ENCODE measurements around the gene PRDM16. TPM values are rescaled to one million over a fixed set of nuclear protein-coding genes. Genes with fewer than 3 reads are reported as not detected.

The PRDM16 gene
- total RNA-seq, 1 experiment from 2014 or later, result 0.09 TPM

GRCh38 chr1:3198371-3199271 lies 129.6 kb downstream of the PRDM16 start:
- TF ChIP-seq CTCF (IDR thresholded peaks at IDR 0.05; ENCODE audit: unreplicated experiment), result no peak
- peaks cover 44% of the 10 kb centered on the region for H3K27me3 Mint-ChIP-seq (ENCODE audit: unreplicated experiment)
- H3K4me3 Mint-ChIP-seq (ENCODE audit: low read depth, unreplicated experiment), result no peak overlapping the region
- BruUV-seq (replicated peaks), result no TSS peak
- no peaks in the 10 kb centered on the region for H3K4me1 Mint-ChIP-seq (ENCODE audit: low read depth, unreplicated experiment)
- DNase-seq, result no peak
- CTCF ChIA-PET, result no interaction called here
- no peaks in the 10 kb centered on the region for H3K36me3 Mint-ChIP-seq (ENCODE audit: insufficient read depth, unreplicated experiment)
- H3K9me3 Mint-ChIP-seq (ENCODE audit: low read depth, unreplicated experiment), result no peaks in the 10 kb centered on the region
- no peak overlapping the region for H3K27ac Mint-ChIP-seq (ENCODE audit: unreplicated experiment)
- intact Hi-C loops (cut with micrococcal nuclease; ENCODE audit: unreplicated experiment), result no loop called here

GRCh38 chr1:3204725-3205124 lies 135.7 kb downstream of the PRDM16 start:
- BruUV-seq (replicated peaks), result no TSS peak
- Mint-ChIP-seq H3K4me1 (ENCODE audit: low read depth, unreplicated experiment) (no peaks in the 10 kb centered on the region), H3K4me3 (ENCODE audit: low read depth, unreplicated experiment) (no peak overlapping the region), H3K27ac (ENCODE audit: unreplicated experiment) (no peak overlapping the region), H3K36me3 (ENCODE audit: insufficient read depth, unreplicated experiment) (no peaks in the 10 kb centered on the region), H3K9me3 (ENCODE audit: low read depth, unreplicated experiment) (no peaks in the 10 kb centered on the region), H3K27me3 (ENCODE audit: unreplicated experiment) (peaks cover 70% of the 10 kb centered on the region)
- CTCF ChIA-PET, result no interaction called here
- intact Hi-C loops (cut with micrococcal nuclease; ENCODE audit: unreplicated experiment), result no loop called here
- no peak for DNase-seq
- no peak for TF ChIP-seq CTCF (IDR thresholded peaks at IDR 0.05; ENCODE audit: unreplicated experiment)

GRCh38 chr1:3205815-3206214 lies 136.8 kb downstream of the PRDM16 start:
- Mint-ChIP-seq H3K4me1 (ENCODE audit: low read depth, unreplicated experiment) (no peaks in the 10 kb centered on the region), H3K9me3 (ENCODE audit: low read depth, unreplicated experiment) (no peaks in the 10 kb centered on the region), H3K36me3 (ENCODE audit: insufficient read depth, unreplicated experiment) (no peaks in the 10 kb centered on the region), H3K4me3 (ENCODE audit: low read depth, unreplicated experiment) (no peak overlapping the region), H3K27me3 (ENCODE audit: unreplicated experiment) (peaks cover 62% of the 10 kb centered on the region), H3K27ac (ENCODE audit: unreplicated experiment) (no peak overlapping the region)
- CTCF ChIA-PET, result no interaction called here
- no TSS peak for BruUV-seq (replicated peaks)
- DNase-seq, result no peak
- TF ChIP-seq CTCF (IDR thresholded peaks at IDR 0.05; ENCODE audit: unreplicated experiment), result no peak
- intact Hi-C loops (cut with micrococcal nuclease; ENCODE audit: unreplicated experiment), result no loop called here

- Mint-ChIP-seq H3K27me3 (ENCODE audit: unreplicated experiment) (peaks cover 57% of the 10 kb centered on the region), H3K4me1 (ENCODE audit: low read depth, unreplicated experiment) (no peaks in the 10 kb centered on the region), H3K4me3 (ENCODE audit: low read depth, unreplicated experiment) (no peak overlapping the region), H3K36me3 (ENCODE audit: insufficient read depth, unreplicated experiment) (no peaks in the 10 kb centered on the region), H3K27ac (ENCODE audit: unreplicated experiment) (no peak overlapping the region), H3K9me3 (ENCODE audit: low read depth, unreplicated experiment) (no peaks in the 10 kb centered on the region)
- CTCF ChIA-PET, result no interaction called here
- DNase-seq, result no peak
- BruUV-seq (replicated peaks), result no TSS peak
- no peak for TF ChIP-seq CTCF (IDR thresholded peaks at IDR 0.05; ENCODE audit: unreplicated experiment)
- intact Hi-C loops (cut with micrococcal nuclease; ENCODE audit: unreplicated experiment), result no loop called here
Observed at GRCh38 chr1:3206696-3207095, 137.7 kb downstream of the PRDM16 start.
